Stimulated activated CD4-positive, alpha-beta T cell treated with anti-CD3 and anti-CD28 coated beads, Interleukin-4, amount 100 ng/mL, for 48 hours (primary cell): ENCODE data around the gene FOXL3.
"Not testable (repeated sequence)": the region's sequence is repeated elsewhere in the genome, so short reads cannot be mapped to it uniquely, and the experiment has no call there.

Experiments
- DNase-seq, 2 donors: peaks; one replicate each; pipeline ENCODE4 v3.0.0-alpha.2; 2020; ENCODE audit warnings: low read depth in 2 of 2

The FOXL3 gene

GRCh38 chr7:289209-289755 lies 688 bp upstream of the FOXL3 start:
- no peak for DNase-seq

- no peak for DNase-seq
These were observed 793 bp downstream of the FOXL3 start for GRCh38 chr7:290554-291372.

- DNase-seq: no peak
These were observed 1.6 kb downstream of the FOXL3 start for GRCh38 chr7:291373-292092.

GRCh38 chr7:292226-292625 lies 2.3 kb downstream of the FOXL3 start:
- no peak for DNase-seq

GRCh38 chr7:292826-293225 lies 2.9 kb downstream of the FOXL3 start:
- no peak for DNase-seq

- no peak for DNase-seq
These were observed 3.9 kb downstream of the FOXL3 start for GRCh38 chr7:293681-294439.

- no peak for DNase-seq
These were observed 4.6 kb downstream of the FOXL3 start for GRCh38 chr7:294440-295154.

GRCh38 chr7:295155-296154 lies 5.5 kb downstream of the FOXL3 start:
- DNase-seq: no peak

- no peak for DNase-seq
These were observed 6.5 kb downstream of the FOXL3 start for GRCh38 chr7:296373-296945.

GRCh38 chr7:297141-297540 lies 7.2 kb downstream of the FOXL3 start:
- DNase-seq: not testable (repeated sequence)

GRCh38 chr7:297611-298374 lies 7.8 kb downstream of the FOXL3 start:
- no peak for DNase-seq

GRCh38 chr7:298375-298702 lies 8.4 kb downstream of the FOXL3 start:
- no peak for DNase-seq

- DNase-seq: no peak
These were observed 8.8 kb downstream of the FOXL3 start for GRCh38 chr7:298743-299142.

GRCh38 chr7:299169-299568 lies 9.2 kb downstream of the FOXL3 start:
- DNase-seq: no peak

- DNase-seq: no peak
These were observed 9.7 kb downstream of the FOXL3 start for GRCh38 chr7:299628-300027.

- DNase-seq: no peak
These were observed 10.1 kb downstream of the FOXL3 start for GRCh38 chr7:300048-300447.

GRCh38 chr7:300546-301290 lies 10.7 kb downstream of the FOXL3 start:
- DNase-seq: no peak

GRCh38 chr7:301291-302053 lies 11.5 kb downstream of the FOXL3 start:
- DNase-seq: no peak
